ENCODE results near the gene RPS6KL1. TPM values are rescaled to one million over a fixed set of nuclear protein-coding genes. Genes with fewer than 3 reads are reported as not detected.
"Not testable (repeated sequence)": the region's sequence is repeated elsewhere in the genome, so short reads cannot be mapped to it uniquely, and the experiment has no call there.

The RPS6KL1 gene
- total RNA-seq, 1 experiment from 2014 or later, result not detected

- Histone ChIP-seq H3K4me3 (no peak overlapping the region), H3K4me1 (replicated peaks) (peaks cover 14% of the 10 kb centered on the region), H3K27ac (no peak overlapping the region), H3K27me3 (replicated peaks) (no peaks in the 10 kb centered on the region), H3K9me3 (replicated peaks) (no peaks in the 10 kb centered on the region), H3K36me3 (no peaks in the 10 kb centered on the region)
- no peak for DNase-seq (ENCODE audit: low read depth in 1 of 2, low spot score in 2 of 2)
Measured at GRCh38 chr14:74936731-74937130, 13.7 kb upstream of the RPS6KL1 start.

- Histone ChIP-seq H3K9me3 (replicated peaks) (no peaks in the 10 kb centered on the region), H3K36me3 (no peaks in the 10 kb centered on the region), H3K4me1 (replicated peaks) (peaks cover 14% of the 10 kb centered on the region), H3K27me3 (replicated peaks) (no peaks in the 10 kb centered on the region), H3K27ac (no peak overlapping the region), H3K4me3 (no peak overlapping the region)
- no peak for DNase-seq (ENCODE audit: low read depth in 1 of 2, low spot score in 2 of 2)
Measured at GRCh38 chr14:74936151-74936550, 13.1 kb upstream of the RPS6KL1 start.

GRCh38 chr14:74935360-74935680, 12.3 kb upstream of the RPS6KL1 start:
- Histone ChIP-seq H3K4me3 (no peak overlapping the region), H3K36me3 (no peaks in the 10 kb centered on the region), H3K27me3 (replicated peaks) (no peaks in the 10 kb centered on the region), H3K9me3 (replicated peaks) (no peaks in the 10 kb centered on the region), H3K27ac (no peak overlapping the region), H3K4me1 (replicated peaks) (peaks cover 13% of the 10 kb centered on the region)
- no peak for DNase-seq (ENCODE audit: low read depth in 1 of 2, low spot score in 2 of 2)

GRCh38 chr14:74934476-74935359, 11.7 kb upstream of the RPS6KL1 start:
- H3K4me1 ChIP-seq (replicated peaks), result peaks cover 7% of the 10 kb centered on the region
- no peaks in the 10 kb centered on the region for H3K27me3 ChIP-seq (replicated peaks)
- H3K9me3 ChIP-seq (replicated peaks), result no peaks in the 10 kb centered on the region
- no peak overlapping the region for H3K27ac ChIP-seq
- no peaks in the 10 kb centered on the region for H3K36me3 ChIP-seq
- H3K4me3 ChIP-seq, result no peak overlapping the region
- DNase-seq (ENCODE audit: low read depth in 1 of 2, low spot score in 2 of 2), result no peak

GRCh38 chr14:74934041-74934440, 11.0 kb upstream of the RPS6KL1 start:
- Histone ChIP-seq H3K9me3 (replicated peaks) (no peaks in the 10 kb centered on the region), H3K27me3 (replicated peaks) (no peaks in the 10 kb centered on the region), H3K27ac (no peak overlapping the region), H3K4me1 (replicated peaks) (peaks cover 4% of the 10 kb centered on the region), H3K36me3 (no peaks in the 10 kb centered on the region), H3K4me3 (no peak overlapping the region)
- no peak for DNase-seq (ENCODE audit: low read depth in 1 of 2, low spot score in 2 of 2)

GRCh38 chr14:74932936-74933335, 9.9 kb upstream of the RPS6KL1 start:
- H3K9me3 ChIP-seq (replicated peaks); H3K4me1 ChIP-seq (replicated peaks); H3K4me3 ChIP-seq; H3K27me3 ChIP-seq (replicated peaks); DNase-seq (ENCODE audit: low read depth in 1 of 2, low spot score in 2 of 2); H3K36me3 ChIP-seq; H3K27ac ChIP-seq: not testable (repeated sequence)

- H3K36me3 ChIP-seq, result no peaks in the 10 kb centered on the region
- no peaks in the 10 kb centered on the region for H3K9me3 ChIP-seq (replicated peaks)
- H3K4me3 ChIP-seq, result no peak overlapping the region
- no peak overlapping the region for H3K27ac ChIP-seq
- peaks cover 4% of the 10 kb centered on the region for H3K4me1 ChIP-seq (replicated peaks)
- H3K27me3 ChIP-seq (replicated peaks), result no peaks in the 10 kb centered on the region
- DNase-seq (ENCODE audit: low read depth in 1 of 2, low spot score in 2 of 2), result no peak
Measured at GRCh38 chr14:74932401-74932901, 9.4 kb upstream of the RPS6KL1 start.

- H3K36me3 ChIP-seq; H3K27me3 ChIP-seq (replicated peaks); H3K4me3 ChIP-seq; DNase-seq (ENCODE audit: low read depth in 1 of 2, low spot score in 2 of 2); H3K4me1 ChIP-seq (replicated peaks); H3K27ac ChIP-seq; H3K9me3 ChIP-seq (replicated peaks): not testable (repeated sequence)
Measured at GRCh38 chr14:74931744-74932143, 8.7 kb upstream of the RPS6KL1 start.

- no peak for DNase-seq (ENCODE audit: low read depth in 1 of 2, low spot score in 2 of 2)
- no peaks in the 10 kb centered on the region for H3K27me3 ChIP-seq (replicated peaks)
- no peaks in the 10 kb centered on the region for H3K36me3 ChIP-seq
- H3K4me1 ChIP-seq (replicated peaks), result no peaks in the 10 kb centered on the region
- H3K27ac ChIP-seq, result no peak overlapping the region
- H3K4me3 ChIP-seq, result no peak overlapping the region
- H3K9me3 ChIP-seq (replicated peaks), result no peaks in the 10 kb centered on the region
Measured at GRCh38 chr14:74929242-74929641, 6.2 kb upstream of the RPS6KL1 start.

GRCh38 chr14:74927225-74927624, 4.2 kb upstream of the RPS6KL1 start:
- H3K27ac ChIP-seq, result no peak overlapping the region
- H3K4me1 ChIP-seq (replicated peaks), result peaks cover 3% of the 10 kb centered on the region; the same call in 1 of the 2 replicates
- H3K36me3 ChIP-seq, result no peaks in the 10 kb centered on the region
- no peak overlapping the region for H3K4me3 ChIP-seq
- no peaks in the 10 kb centered on the region for H3K9me3 ChIP-seq (replicated peaks)
- H3K27me3 ChIP-seq (replicated peaks), result no peaks in the 10 kb centered on the region
- DNase-seq (ENCODE audit: low read depth in 1 of 2, low spot score in 2 of 2), result no peak

- peaks cover 3% of the 10 kb centered on the region; the same call in 1 of the 2 replicates for H3K4me1 ChIP-seq (replicated peaks)
- H3K27ac ChIP-seq, result no peak overlapping the region
- H3K4me3 ChIP-seq, result no peak overlapping the region
- no peak for DNase-seq (ENCODE audit: low read depth in 1 of 2, low spot score in 2 of 2)
- no peaks in the 10 kb centered on the region for H3K27me3 ChIP-seq (replicated peaks)
- no peaks in the 10 kb centered on the region for H3K9me3 ChIP-seq (replicated peaks)
- H3K36me3 ChIP-seq, result no peaks in the 10 kb centered on the region
Measured at GRCh38 chr14:74924061-74924460, 1.0 kb upstream of the RPS6KL1 start.

GRCh38 chr14:74921987-74922751, 891 bp downstream of the RPS6KL1 start:
- Histone ChIP-seq H3K27me3 (replicated peaks) (no peaks in the 10 kb centered on the region), H3K4me3 (no peak overlapping the region), H3K9me3 (replicated peaks) (no peaks in the 10 kb centered on the region), H3K27ac (no peak overlapping the region), H3K4me1 (replicated peaks) (peaks cover 3% of the 10 kb centered on the region; the same call in 1 of the 2 replicates), H3K36me3 (no peaks in the 10 kb centered on the region)
- no peak for DNase-seq (ENCODE audit: low read depth in 1 of 2, low spot score in 2 of 2)

GRCh38 chr14:74921053-74921620, 1.9 kb downstream of the RPS6KL1 start:
- Histone ChIP-seq H3K4me1 (replicated peaks) (peaks cover 3% of the 10 kb centered on the region; the same call in 1 of the 2 replicates), H3K4me3 (no peak overlapping the region), H3K27me3 (replicated peaks) (no peaks in the 10 kb centered on the region), H3K36me3 (no peaks in the 10 kb centered on the region), H3K27ac (no peak overlapping the region), H3K9me3 (replicated peaks) (no peaks in the 10 kb centered on the region)
- DNase-seq (ENCODE audit: low read depth in 1 of 2, low spot score in 2 of 2), result no peak

GRCh38 chr14:74920281-74920680, 2.8 kb downstream of the RPS6KL1 start:
- Histone ChIP-seq H3K4me1 (replicated peaks) (peaks cover 3% of the 10 kb centered on the region; the same call in 1 of the 2 replicates), H3K4me3 (no peak overlapping the region), H3K9me3 (replicated peaks) (no peaks in the 10 kb centered on the region), H3K27me3 (replicated peaks) (no peaks in the 10 kb centered on the region), H3K27ac (no peak overlapping the region), H3K36me3 (no peaks in the 10 kb centered on the region)
- DNase-seq (ENCODE audit: low read depth in 1 of 2, low spot score in 2 of 2), result no peak
